ENCODE data around the gene FAF1.
"Not testable (repeated sequence)": the region's sequence is repeated elsewhere in the genome, so short reads cannot be mapped to it uniquely, and the experiment has no call there.

The FAF1 gene

DNA sequence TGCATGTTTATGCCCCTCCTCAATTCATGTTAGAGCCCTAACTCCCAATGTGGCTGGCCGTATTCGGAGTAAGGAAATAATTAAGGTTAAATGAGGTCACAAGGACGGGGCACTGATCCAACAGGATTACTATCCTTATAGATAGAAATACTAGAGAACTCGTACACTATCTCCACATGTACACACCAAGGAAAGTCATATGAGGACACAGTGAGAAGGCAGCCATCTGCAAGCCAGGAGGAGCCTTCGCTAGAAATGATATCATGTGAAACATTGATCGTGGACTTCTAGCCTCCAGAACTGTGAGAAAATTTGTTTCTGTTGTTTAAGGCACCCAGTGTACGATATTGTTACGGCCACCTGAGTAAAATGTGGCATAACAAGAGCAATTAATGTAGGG lies 79.7 kb downstream of the FAF1 start:
- Histone ChIP-seq H3K9ac (ENCODE audit: low read depth in 1 of 2, low read length in 2 of 2) (no peak overlapping the region), H3K4me3 (ENCODE audit: low read length in 2 of 2) (no peak overlapping the region), H3K9me3 (ENCODE audit: control insufficient read depth in 2 of 2, low read length in 2 of 2) (no peaks in the 10 kb centered on the region), H3K4me1 (ENCODE audit: control insufficient read depth in 2 of 2, insufficient read depth in 2 of 2, low read length in 2 of 2) (peaks cover 0 to 2% of the 10 kb centered on the region in 2 donors), H3K36me3 (ENCODE audit: control insufficient read depth in 2 of 2, insufficient read depth in 2 of 2, low read length in 2 of 2) (no peaks in the 10 kb centered on the region), H3K27ac (ENCODE audit: low read depth in 2 of 2, low read length in 2 of 2) (no peak overlapping the region), H3K27me3 (ENCODE audit: control insufficient read depth in 2 of 2, insufficient read depth in 2 of 2, low read length in 2 of 2) (no peaks in the 10 kb centered on the region)

DNA sequence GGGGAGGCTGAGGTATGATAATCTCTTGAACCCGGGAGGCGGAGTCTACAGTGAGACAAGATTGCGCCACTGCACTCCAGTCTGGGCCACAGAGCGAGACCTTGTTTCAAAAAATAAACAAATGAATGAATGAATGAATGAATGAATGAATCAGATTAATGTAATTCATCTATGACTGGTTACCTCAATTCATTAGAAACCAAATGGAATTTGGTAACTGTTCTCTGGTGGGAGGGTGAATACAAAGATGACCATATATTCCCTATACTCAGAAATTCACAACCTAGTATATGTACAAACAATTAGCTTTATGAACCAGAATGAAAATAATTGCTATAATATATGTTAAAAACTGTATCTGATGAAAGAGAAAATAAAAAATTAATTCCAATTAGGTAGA lies 80.9 kb downstream of the FAF1 start:
- Histone ChIP-seq H3K27ac (ENCODE audit: low read depth in 2 of 2, low read length in 2 of 2) (no peak overlapping the region), H3K4me3 (ENCODE audit: low read length in 2 of 2) (no peak overlapping the region), H3K27me3 (ENCODE audit: control insufficient read depth in 2 of 2, insufficient read depth in 2 of 2, low read length in 2 of 2) (no peaks in the 10 kb centered on the region), H3K9me3 (ENCODE audit: control insufficient read depth in 2 of 2, low read length in 2 of 2) (no peaks in the 10 kb centered on the region), H3K36me3 (ENCODE audit: control insufficient read depth in 2 of 2, insufficient read depth in 2 of 2, low read length in 2 of 2) (no peaks in the 10 kb centered on the region), H3K4me1 (ENCODE audit: control insufficient read depth in 2 of 2, insufficient read depth in 2 of 2, low read length in 2 of 2) (peaks cover 0 to 2% of the 10 kb centered on the region in 2 donors), H3K9ac (ENCODE audit: low read depth in 1 of 2, low read length in 2 of 2) (no peak overlapping the region)

DNA sequence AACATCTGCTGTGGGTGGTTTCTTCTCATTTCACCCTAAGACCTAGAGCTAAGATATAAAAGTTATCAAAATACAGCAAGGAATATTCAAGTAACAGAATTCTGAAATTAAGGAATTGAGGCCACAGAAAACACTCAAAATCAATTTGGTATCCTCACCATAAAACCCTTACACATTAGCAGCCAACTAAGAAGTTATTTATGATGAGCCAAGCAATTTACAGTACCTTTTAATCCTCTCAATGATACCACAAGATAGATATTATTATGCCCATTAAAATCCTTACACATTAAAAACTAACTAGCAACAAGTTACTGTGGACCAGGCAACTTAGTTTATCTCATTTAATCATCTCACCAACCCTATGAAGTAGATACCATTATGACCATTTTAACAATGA lies 81.6 kb downstream of the FAF1 start:
- Histone ChIP-seq H3K9me3 (ENCODE audit: control insufficient read depth in 2 of 2, low read length in 2 of 2) (no peaks in the 10 kb centered on the region), H3K4me1 (ENCODE audit: control insufficient read depth in 2 of 2, insufficient read depth in 2 of 2, low read length in 2 of 2) (peaks cover 0 to 2% of the 10 kb centered on the region in 2 donors), H3K4me3 (ENCODE audit: low read length in 2 of 2) (no peak overlapping the region), H3K27ac (ENCODE audit: low read depth in 2 of 2, low read length in 2 of 2) (no peak overlapping the region), H3K27me3 (ENCODE audit: control insufficient read depth in 2 of 2, insufficient read depth in 2 of 2, low read length in 2 of 2) (no peaks in the 10 kb centered on the region), H3K9ac (ENCODE audit: low read depth in 1 of 2, low read length in 2 of 2) (no peak overlapping the region), H3K36me3 (ENCODE audit: control insufficient read depth in 2 of 2, insufficient read depth in 2 of 2, low read length in 2 of 2) (no peaks in the 10 kb centered on the region)

DNA sequence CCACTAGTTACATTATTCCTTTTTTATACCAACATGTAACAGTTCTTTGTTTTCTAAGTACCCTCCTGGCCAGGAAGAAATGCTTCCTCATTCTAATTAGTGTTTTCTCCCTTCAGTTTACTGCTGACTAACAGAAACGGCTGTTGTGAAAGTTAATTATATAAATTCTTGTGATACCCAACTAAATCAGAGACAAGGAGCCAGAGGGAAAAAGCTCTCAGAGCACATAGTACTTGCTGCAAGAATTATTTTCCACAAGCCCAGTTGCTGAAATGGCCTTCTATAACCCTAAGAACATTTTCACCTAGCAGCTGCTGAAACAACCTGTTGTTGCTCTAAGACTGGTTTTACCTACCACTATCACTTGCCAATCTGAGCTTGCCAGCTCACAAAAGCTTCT lies 82.4 kb downstream of the FAF1 start:
- Histone ChIP-seq H3K9me3 (ENCODE audit: control insufficient read depth in 2 of 2, low read length in 2 of 2) (no peaks in the 10 kb centered on the region), H3K27ac (ENCODE audit: low read depth in 2 of 2, low read length in 2 of 2) (no peak overlapping the region), H3K27me3 (ENCODE audit: control insufficient read depth in 2 of 2, insufficient read depth in 2 of 2, low read length in 2 of 2) (no peaks in the 10 kb centered on the region), H3K4me1 (ENCODE audit: control insufficient read depth in 2 of 2, insufficient read depth in 2 of 2, low read length in 2 of 2) (peaks cover 0 to 2% of the 10 kb centered on the region in 2 donors), H3K9ac (ENCODE audit: low read depth in 1 of 2, low read length in 2 of 2) (no peak overlapping the region), H3K36me3 (ENCODE audit: control insufficient read depth in 2 of 2, insufficient read depth in 2 of 2, low read length in 2 of 2) (no peaks in the 10 kb centered on the region), H3K4me3 (ENCODE audit: low read length in 2 of 2) (no peak overlapping the region)

DNA sequence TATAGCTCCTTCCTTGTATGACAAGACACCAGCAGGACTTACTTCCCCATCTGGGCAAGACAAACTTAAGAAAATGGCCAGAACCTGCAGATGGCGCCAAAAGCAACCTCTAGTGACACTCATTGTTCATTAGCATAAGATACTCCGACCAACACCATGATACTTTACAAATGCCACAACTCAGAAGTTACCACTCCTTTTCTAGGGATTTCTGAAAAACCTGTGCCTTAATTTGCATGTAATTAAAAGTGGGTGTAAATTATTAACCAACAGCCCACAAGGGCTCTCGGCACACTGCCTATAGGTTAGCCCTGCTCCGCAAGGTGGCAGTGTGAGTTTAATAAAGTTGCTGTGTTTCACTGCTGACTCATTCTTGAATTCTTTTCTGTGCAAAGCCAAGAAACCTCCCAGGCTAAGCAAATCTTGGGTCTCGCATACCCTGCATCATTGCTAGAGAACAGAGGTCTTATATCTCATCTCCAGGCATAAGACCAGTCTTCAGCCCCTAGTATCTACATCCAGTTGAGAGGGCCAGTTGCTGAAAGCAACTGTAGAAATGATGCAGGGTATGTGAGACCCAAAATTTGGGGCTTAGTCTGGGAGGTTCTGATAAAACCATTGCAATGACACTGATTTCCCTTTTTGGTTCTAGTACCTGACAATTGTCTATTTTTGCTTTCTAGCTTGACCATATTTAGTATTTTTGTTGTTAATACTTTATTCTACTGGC lies 86.4 kb downstream of the FAF1 start:
- no peaks in the 10 kb centered on the region for H3K9me3 ChIP-seq (ENCODE audit: control insufficient read depth in 2 of 2, low read length in 2 of 2)
- H3K36me3 ChIP-seq (ENCODE audit: control insufficient read depth in 2 of 2, insufficient read depth in 2 of 2, low read length in 2 of 2): no peaks in the 10 kb centered on the region
- H3K9ac ChIP-seq (ENCODE audit: low read depth in 1 of 2, low read length in 2 of 2): no peak overlapping the region
- peak overlapping the region in 1 of 2 donors; percentile 17 for H3K4me3 ChIP-seq (ENCODE audit: low read length in 2 of 2)
- H3K4me1 ChIP-seq (ENCODE audit: control insufficient read depth in 2 of 2, insufficient read depth in 2 of 2, low read length in 2 of 2): no peaks in the 10 kb centered on the region
- no peak overlapping the region for H3K27ac ChIP-seq (ENCODE audit: low read depth in 2 of 2, low read length in 2 of 2)
- H3K27me3 ChIP-seq (ENCODE audit: control insufficient read depth in 2 of 2, insufficient read depth in 2 of 2, low read length in 2 of 2): no peaks in the 10 kb centered on the region

DNA sequence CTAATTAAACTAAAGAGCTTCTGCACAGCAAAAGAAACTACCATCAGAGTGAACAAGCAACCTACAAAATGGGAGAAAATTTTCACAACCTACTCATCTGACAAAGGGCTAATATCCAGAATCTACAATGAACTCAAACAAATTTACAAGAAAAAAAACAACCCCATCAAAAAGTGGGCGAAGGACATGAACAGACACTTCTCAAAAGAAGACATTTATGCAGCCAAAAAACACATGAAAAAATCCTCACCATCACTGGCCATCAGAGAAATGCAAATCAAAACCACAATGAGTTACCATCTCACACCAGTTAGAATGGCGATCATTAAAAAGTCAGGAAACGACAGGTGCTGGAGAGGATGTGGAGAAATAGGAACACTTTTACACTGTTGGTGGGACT lies 95.2 kb downstream of the FAF1 start:
- not testable (repeated sequence) for H3K4me3 ChIP-seq (ENCODE audit: low read length in 2 of 2); H3K4me1 ChIP-seq (ENCODE audit: control insufficient read depth in 2 of 2, insufficient read depth in 2 of 2, low read length in 2 of 2); H3K27ac ChIP-seq (ENCODE audit: low read depth in 2 of 2, low read length in 2 of 2)

DNA sequence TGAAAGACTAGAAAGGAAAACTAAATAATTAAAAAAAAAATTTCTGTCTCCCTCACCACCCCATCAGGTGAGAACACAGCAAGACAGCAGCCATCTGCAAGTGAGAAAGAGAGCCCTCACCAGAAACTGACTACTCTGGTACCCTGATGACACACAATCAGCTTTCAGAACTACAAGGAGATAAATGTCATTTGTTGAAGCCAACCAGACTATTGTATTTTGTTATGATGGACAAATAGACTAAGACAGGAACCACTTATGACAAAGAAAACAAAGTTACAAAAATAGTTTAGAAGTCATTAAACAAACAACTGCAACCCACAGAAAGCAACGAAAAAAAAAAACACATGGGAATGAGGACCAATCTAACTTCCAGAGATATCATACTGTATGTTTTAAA lies 98.3 kb downstream of the FAF1 start:
- Histone ChIP-seq H3K9ac (ENCODE audit: low read depth in 1 of 2, low read length in 2 of 2) (no peak overlapping the region), H3K4me1 (ENCODE audit: control insufficient read depth in 2 of 2, insufficient read depth in 2 of 2, low read length in 2 of 2) (no peaks in the 10 kb centered on the region), H3K4me3 (ENCODE audit: low read length in 2 of 2) (no peak overlapping the region), H3K27ac (ENCODE audit: low read depth in 2 of 2, low read length in 2 of 2) (no peak overlapping the region), H3K27me3 (ENCODE audit: control insufficient read depth in 2 of 2, insufficient read depth in 2 of 2, low read length in 2 of 2) (no peaks in the 10 kb centered on the region), H3K9me3 (ENCODE audit: control insufficient read depth in 2 of 2, low read length in 2 of 2) (no peaks in the 10 kb centered on the region), H3K36me3 (ENCODE audit: control insufficient read depth in 2 of 2, insufficient read depth in 2 of 2, low read length in 2 of 2) (no peaks in the 10 kb centered on the region)

More for the DNA sequence above, 95.2 kb downstream of the FAF1 start:
- not testable (repeated sequence) for H3K27me3 ChIP-seq (ENCODE audit: control insufficient read depth in 2 of 2, insufficient read depth in 2 of 2, low read length in 2 of 2); H3K9me3 ChIP-seq (ENCODE audit: control insufficient read depth in 2 of 2, low read length in 2 of 2); H3K36me3 ChIP-seq (ENCODE audit: control insufficient read depth in 2 of 2, insufficient read depth in 2 of 2, low read length in 2 of 2); H3K9ac ChIP-seq (ENCODE audit: low read depth in 1 of 2, low read length in 2 of 2)

DNA sequence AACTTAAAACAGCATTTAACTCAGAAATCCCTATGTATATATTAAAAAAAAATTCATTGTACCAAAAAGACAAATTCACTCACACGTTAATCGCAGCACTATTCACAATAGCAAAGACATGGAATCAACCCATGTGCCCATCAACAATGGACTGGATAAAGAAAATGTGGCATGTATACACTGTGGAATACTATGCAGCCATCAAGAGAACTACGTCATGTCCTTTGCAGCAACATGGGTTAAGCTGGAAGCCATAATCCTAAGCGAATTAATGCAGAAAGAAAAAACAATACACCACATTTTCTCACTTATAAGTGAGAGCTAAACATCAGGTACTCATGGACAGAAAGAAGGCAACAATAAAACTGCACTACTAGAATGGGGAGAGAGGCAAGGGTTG lies 99.4 kb downstream of the FAF1 start:
- Histone ChIP-seq H3K27ac (ENCODE audit: low read depth in 2 of 2, low read length in 2 of 2) (no peak overlapping the region), H3K9ac (ENCODE audit: low read depth in 1 of 2, low read length in 2 of 2) (no peak overlapping the region), H3K9me3 (ENCODE audit: control insufficient read depth in 2 of 2, low read length in 2 of 2) (no peaks in the 10 kb centered on the region), H3K4me1 (ENCODE audit: control insufficient read depth in 2 of 2, insufficient read depth in 2 of 2, low read length in 2 of 2) (no peaks in the 10 kb centered on the region), H3K36me3 (ENCODE audit: control insufficient read depth in 2 of 2, insufficient read depth in 2 of 2, low read length in 2 of 2) (no peaks in the 10 kb centered on the region), H3K4me3 (ENCODE audit: low read length in 2 of 2) (no peak overlapping the region), H3K27me3 (ENCODE audit: control insufficient read depth in 2 of 2, insufficient read depth in 2 of 2, low read length in 2 of 2) (no peaks in the 10 kb centered on the region)

DNA sequence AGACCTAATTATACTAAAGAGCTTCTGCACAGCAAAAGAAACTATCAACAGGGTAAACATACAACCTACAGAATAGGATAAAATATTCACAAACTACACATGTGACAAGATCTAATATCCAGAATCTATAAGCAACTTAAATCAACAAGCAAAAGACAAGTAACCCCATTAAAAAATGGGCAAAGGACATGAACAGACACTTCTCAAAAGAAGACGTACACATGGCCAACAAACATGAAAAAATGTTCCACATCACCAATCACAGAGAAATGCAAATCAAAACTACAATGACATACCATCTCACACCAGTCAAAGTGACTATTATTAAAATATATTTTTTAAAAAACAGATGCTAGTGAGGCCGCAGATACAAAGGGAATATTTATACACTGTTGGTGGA lies 99.8 kb downstream of the FAF1 start:
- Histone ChIP-seq H3K4me1 (ENCODE audit: control insufficient read depth in 2 of 2, insufficient read depth in 2 of 2, low read length in 2 of 2) (no peaks in the 10 kb centered on the region), H3K4me3 (ENCODE audit: low read length in 2 of 2) (no peak overlapping the region), H3K27me3 (ENCODE audit: control insufficient read depth in 2 of 2, insufficient read depth in 2 of 2, low read length in 2 of 2) (no peaks in the 10 kb centered on the region), H3K9me3 (ENCODE audit: control insufficient read depth in 2 of 2, low read length in 2 of 2) (no peaks in the 10 kb centered on the region), H3K27ac (ENCODE audit: low read depth in 2 of 2, low read length in 2 of 2) (no peak overlapping the region), H3K36me3 (ENCODE audit: control insufficient read depth in 2 of 2, insufficient read depth in 2 of 2, low read length in 2 of 2) (no peaks in the 10 kb centered on the region), H3K9ac (ENCODE audit: low read depth in 1 of 2, low read length in 2 of 2) (no peak overlapping the region)

DNA sequence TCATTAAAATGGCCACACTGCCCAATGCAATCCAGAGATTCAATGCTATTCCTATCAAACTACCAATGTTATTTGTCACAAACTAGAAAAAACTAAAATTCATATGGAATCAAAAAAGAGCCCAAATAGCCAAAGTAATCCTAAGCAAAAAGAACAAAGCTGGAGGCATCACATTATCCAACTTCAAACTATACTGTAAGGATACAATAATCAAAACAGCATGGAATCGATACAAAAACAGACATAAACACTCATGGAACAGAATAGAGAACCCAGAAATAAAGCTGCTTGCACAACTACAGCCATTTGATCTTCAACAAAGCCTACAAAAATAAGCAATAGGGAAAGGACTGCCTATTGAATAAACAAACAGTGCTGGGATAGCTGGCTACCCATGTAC lies 100.4 kb downstream of the FAF1 start:
- Histone ChIP-seq H3K27me3 (ENCODE audit: control insufficient read depth in 2 of 2, insufficient read depth in 2 of 2, low read length in 2 of 2) (no peaks in the 10 kb centered on the region), H3K4me1 (ENCODE audit: control insufficient read depth in 2 of 2, insufficient read depth in 2 of 2, low read length in 2 of 2) (no peaks in the 10 kb centered on the region), H3K36me3 (ENCODE audit: control insufficient read depth in 2 of 2, insufficient read depth in 2 of 2, low read length in 2 of 2) (no peaks in the 10 kb centered on the region), H3K9ac (ENCODE audit: low read depth in 1 of 2, low read length in 2 of 2) (no peak overlapping the region), H3K27ac (ENCODE audit: low read depth in 2 of 2, low read length in 2 of 2) (no peak overlapping the region), H3K4me3 (ENCODE audit: low read length in 2 of 2) (no peak overlapping the region), H3K9me3 (ENCODE audit: control insufficient read depth in 2 of 2, low read length in 2 of 2) (no peaks in the 10 kb centered on the region)

DNA sequence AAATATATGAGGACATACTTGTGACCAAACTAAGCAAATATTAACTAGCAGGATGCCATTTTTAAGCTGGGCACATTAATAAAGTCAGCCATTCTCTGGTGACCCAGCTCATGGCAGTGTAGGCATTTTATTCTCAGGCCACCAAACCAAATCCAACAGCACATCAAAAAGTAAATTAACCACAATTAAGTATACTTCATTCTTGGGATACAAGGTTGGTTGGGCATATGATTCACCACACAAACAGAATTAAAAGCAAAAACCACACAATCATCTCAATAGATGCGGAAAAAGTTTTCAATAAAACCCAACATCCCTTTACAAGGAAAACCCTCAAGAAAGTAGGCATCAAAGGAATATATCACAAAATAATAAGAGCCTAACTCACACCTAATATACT lies 101.3 kb downstream of the FAF1 start:
- Histone ChIP-seq H3K27ac (ENCODE audit: low read depth in 2 of 2, low read length in 2 of 2) (no peak overlapping the region), H3K9ac (ENCODE audit: low read depth in 1 of 2, low read length in 2 of 2) (no peak overlapping the region), H3K36me3 (ENCODE audit: control insufficient read depth in 2 of 2, insufficient read depth in 2 of 2, low read length in 2 of 2) (no peaks in the 10 kb centered on the region), H3K27me3 (ENCODE audit: control insufficient read depth in 2 of 2, insufficient read depth in 2 of 2, low read length in 2 of 2) (no peaks in the 10 kb centered on the region), H3K4me1 (ENCODE audit: control insufficient read depth in 2 of 2, insufficient read depth in 2 of 2, low read length in 2 of 2) (peaks cover 0 to 3% of the 10 kb centered on the region in 2 donors), H3K4me3 (ENCODE audit: low read length in 2 of 2) (no peak overlapping the region), H3K9me3 (ENCODE audit: control insufficient read depth in 2 of 2, low read length in 2 of 2) (no peaks in the 10 kb centered on the region)
